NCI-H146 treated with DMSO at 0.1 percent for 48 hours (cell line): ENCODE results near the gene XYLT1.
"Not testable (repeated sequence)": the region's sequence is repeated elsewhere in the genome, so short reads cannot be mapped to it uniquely, and the experiment has no call there.

ENCODE experiments used
- DNase-seq: peaks from one replicate; lab custom pipeline; 2025; ENCODE audit not compliant: unreplicated experiment; lab: John Stamatoyannopoulos, UW

The XYLT1 gene

GRCh38 chr16:17340804-17341203 is 130.0 kb downstream of the XYLT1 start:
- no peak for DNase-seq

- no peak for DNase-seq
Observed at GRCh38 chr16:17339764-17340541, 130.8 kb downstream of the XYLT1 start.

GRCh38 chr16:17338244-17338643 is 132.5 kb downstream of the XYLT1 start:
- DNase-seq = no peak

GRCh38 chr16:17336530-17336900 is 134.2 kb downstream of the XYLT1 start:
- no peak for DNase-seq

GRCh38 chr16:17335826-17336529 is 134.8 kb downstream of the XYLT1 start:
- DNase-seq = no peak

GRCh38 chr16:17335406-17335805 is 135.4 kb downstream of the XYLT1 start:
- DNase-seq = not testable (repeated sequence)

GRCh38 chr16:17334096-17334495 is 136.7 kb downstream of the XYLT1 start:
- DNase-seq = no peak

GRCh38 chr16:17333229-17333628 is 137.5 kb downstream of the XYLT1 start:
- DNase-seq = no peak

- DNase-seq = no peak
Observed at GRCh38 chr16:17331991-17332390, 138.8 kb downstream of the XYLT1 start.

- DNase-seq = no peak
Observed at GRCh38 chr16:17331071-17331607, 139.6 kb downstream of the XYLT1 start.

- DNase-seq = no peak
Observed at GRCh38 chr16:17330044-17330443, 140.7 kb downstream of the XYLT1 start.

GRCh38 chr16:17329391-17329790 is 141.4 kb downstream of the XYLT1 start:
- no peak for DNase-seq

- DNase-seq = no peak
Observed at GRCh38 chr16:17328932-17329331, 141.8 kb downstream of the XYLT1 start.

- DNase-seq = no peak
Observed at GRCh38 chr16:17327664-17328335, 143.0 kb downstream of the XYLT1 start.

- no peak for DNase-seq
Observed at GRCh38 chr16:17325476-17326143, 145.2 kb downstream of the XYLT1 start.

GRCh38 chr16:17324451-17324850 is 146.3 kb downstream of the XYLT1 start:
- DNase-seq = no peak

- no peak for DNase-seq
Observed at GRCh38 chr16:17323171-17323570, 147.6 kb downstream of the XYLT1 start.

- no peak for DNase-seq
Observed at GRCh38 chr16:17321824-17322223, 148.9 kb downstream of the XYLT1 start.

- DNase-seq = no peak
Observed at GRCh38 chr16:17320009-17320408, 150.8 kb downstream of the XYLT1 start.

GRCh38 chr16:17318238-17318637 is 152.5 kb downstream of the XYLT1 start:
- no peak for DNase-seq

- DNase-seq = no peak
Observed at GRCh38 chr16:17316005-17316404, 154.8 kb downstream of the XYLT1 start.
